Retinal pigment epithelial cell (primary cell): ENCODE data around the gene CMIP.

ENCODE experiments used
- DNase-seq: peaks from one replicate; pipeline ENCODE4 v3.0.0-alpha.2; 2010; ENCODE audit warnings: low read depth
- H3K4me3 ChIP-seq: 2 replicates; pipeline ENCODE4 v1.5.1; 2011; ENCODE audit warnings: mild to moderate bottlenecking, low read length, control low read depth, moderate library complexity
- CTCF ChIP-seq: conservative IDR thresholded peaks from 2 replicates; pipeline ENCODE4 v1.5.1; 2011; ENCODE audit warnings: low read depth, low read length, control low read depth, inconsistent platforms

Gene CMIP

GRCh38 chr16:81445143-81445961, 744 bp downstream of the CMIP start:
- DNase-seq: no peak
- TF ChIP-seq CTCF: peak; percentile 24

GRCh38 chr16:81445966-81446906, 1.6 kb downstream of the CMIP start:
- H3K4me3 ChIP-seq: peak overlapping the region; percentile 88
- no peak for DNase-seq
- no peak for TF ChIP-seq CTCF

More at GRCh38 chr16:81445143-81445961, 744 bp downstream of the CMIP start:
- H3K4me3 ChIP-seq: peak overlapping the region; percentile 88

GRCh38 chr16:81446907-81447268, 2.3 kb downstream of the CMIP start:
- no peak for TF ChIP-seq CTCF
- no peak for DNase-seq
- H3K4me3 ChIP-seq: peak overlapping the region; percentile 88

- no peak for DNase-seq
- peak overlapping the region; percentile 88 for H3K4me3 ChIP-seq
- no peak for TF ChIP-seq CTCF
Observed at GRCh38 chr16:81447383-81448101, 2.9 kb downstream of the CMIP start.

- TF ChIP-seq CTCF: no peak
- DNase-seq: no peak
- peak overlapping the region; percentile 88 for H3K4me3 ChIP-seq
Observed at GRCh38 chr16:81448154-81449131, 3.8 kb downstream of the CMIP start.

- no peak for DNase-seq
- no peak for TF ChIP-seq CTCF
- no peak overlapping the region for H3K4me3 ChIP-seq
Observed at GRCh38 chr16:81449241-81449640, 4.6 kb downstream of the CMIP start.
